HEK293 (cell line): ENCODE results near the gene PREX1.

Experiments used
- CTCF ChIA-PET: fragments of 350-600 bp; formaldehyde crosslinking; extraction: SDS; loops from one replicate; lab custom pipeline; 2021; ENCODE audit warnings: antibody characterized with exemption; lab: Yijun Ruan, JAX
- POLR2A ChIA-PET: fragments of 300-600 bp; formaldehyde crosslinking; extraction: SDS; loops from one replicate; lab custom pipeline; 2020; ENCODE audit warnings: antibody characterized with exemption, inconsistent platforms; lab: Yijun Ruan, JAX
- H3K27ac ChIP-seq: fragments of 200-500 bp; sonication (Bioruptor generic); 2 replicates; pipeline ENCODE4 v1.5.1; 2014; ENCODE audit warnings: low read depth, low read length, control low read depth, inconsistent platforms; ENCODE audit errors: extremely low read depth
- H3K36me3 ChIP-seq, 2 experiments: fragments of 200-500 bp in 1 of 2; sonication (Bioruptor generic) in 1 of 2; 1 replicate in 1 of 2; 2 replicates in 1 of 2; pipeline ENCODE4 v1.5.1; 2014 to 2017; ENCODE audit warnings: inconsistent platforms in 2 of 2, low read length in 2 of 2; ENCODE audit not compliant: control insufficient read depth in 2 of 2, insufficient read depth in 1 of 2
- H3K4me1 ChIP-seq: fragments of 200-500 bp; sonication (Bioruptor generic); 2 replicates; pipeline ENCODE4 v1.5.1; 2014; ENCODE audit warnings: mild to moderate bottlenecking, low read length, inconsistent platforms; ENCODE audit not compliant: control insufficient read depth, insufficient read depth
- H3K4me3 ChIP-seq: 2 replicates; pipeline ENCODE4 v1.5.1; 2011; ENCODE audit warnings: low read depth, mild to moderate bottlenecking, control low read depth, low read length, moderate library complexity
- H3K9me3 ChIP-seq: fragments of 200-500 bp; sonication (Bioruptor generic); 2 replicates; pipeline ENCODE4 v1.5.1; 2014; ENCODE audit warnings: low read depth, low read length, inconsistent platforms; ENCODE audit not compliant: control insufficient read depth, insufficient read depth
- FEZF1 ChIP-seq: fragments of 450-650 bp; formaldehyde crosslinking; IDR thresholded peaks from 2 replicates; pipeline ENCODE4 v1.5.1; 2016; ENCODE audit warnings: missing biosample characterization, missing genetic modification characterization
- KLF8 ChIP-seq: fragments of 450-650 bp; formaldehyde crosslinking; IDR thresholded peaks from 2 replicates; pipeline ENCODE4 v1.5.1; 2016; ENCODE audit warnings: missing biosample characterization, missing genetic modification characterization
- REPIN1 ChIP-seq: fragments of 450-650 bp; formaldehyde crosslinking; IDR thresholded peaks from 2 replicates; pipeline ENCODE4 v1.5.1; 2017; ENCODE audit warnings: missing biosample characterization, missing genetic modification characterization, low read depth
- ZFP37 ChIP-seq: fragments of 450-650 bp; formaldehyde crosslinking; IDR thresholded peaks from 2 replicates; pipeline ENCODE4 v1.5.1; 2016; ENCODE audit warnings: missing biosample characterization, missing genetic modification characterization
- ZNF138 ChIP-seq: fragments of 450-650 bp; formaldehyde crosslinking; IDR thresholded peaks from 2 replicates; pipeline ENCODE4 v1.5.1; 2016; ENCODE audit warnings: missing biosample characterization, missing genetic modification characterization, borderline replicate concordance
- ZNF148 ChIP-seq: fragments of 450-650 bp; formaldehyde crosslinking; IDR thresholded peaks from 2 replicates; pipeline ENCODE4 v1.5.0; 2017; ENCODE audit warnings: missing biosample characterization, missing genetic modification characterization, borderline replicate concordance
- ZNF16 ChIP-seq: fragments of 450-650 bp; formaldehyde crosslinking; IDR thresholded peaks from 2 replicates; pipeline ENCODE4 v1.5.1; 2016; ENCODE audit warnings: low read depth, missing biosample characterization, missing genetic modification characterization
- ZNF169 ChIP-seq: fragments of 450-650 bp; formaldehyde crosslinking; IDR thresholded peaks from 2 replicates; pipeline ENCODE4 v1.5.1; 2016; ENCODE audit warnings: missing biosample characterization, missing genetic modification characterization
- ZNF184 ChIP-seq: fragments of 450-650 bp; IDR thresholded peaks from 2 replicates; pipeline ENCODE4 v1.5.1; 2018; ENCODE audit warnings: missing biosample characterization, mild to moderate bottlenecking, missing genetic modification characterization
- ZNF19 ChIP-seq: fragments of 450-650 bp; formaldehyde crosslinking; IDR thresholded peaks from 2 replicates; pipeline ENCODE4; 2016; ENCODE audit warnings: missing biosample characterization, missing genetic modification characterization, low read depth
- ZNF266 ChIP-seq: fragments of 450-650 bp; formaldehyde crosslinking; IDR thresholded peaks from 2 replicates; pipeline ENCODE4 v1.5.1; 2016; ENCODE audit warnings: missing biosample characterization, missing genetic modification characterization, low read depth
- ZNF292 ChIP-seq: fragments of 450-650 bp; formaldehyde crosslinking; IDR thresholded peaks from 2 replicates; pipeline ENCODE4 v1.5.1; 2016; ENCODE audit warnings: low read depth, missing biosample characterization, missing genetic modification characterization, borderline replicate concordance
- ZNF311 ChIP-seq: fragments of 450-650 bp; formaldehyde crosslinking; IDR thresholded peaks from 2 replicates; pipeline ENCODE4 v1.5.1; 2017; ENCODE audit warnings: missing biosample characterization, missing genetic modification characterization, borderline replicate concordance
- ZNF366 ChIP-seq: fragments of 450-650 bp; formaldehyde crosslinking; conservative IDR thresholded peaks from 2 replicates; pipeline ENCODE4 v1.5.1; 2016; ENCODE audit warnings: missing biosample characterization, missing genetic modification characterization
- ZNF521 ChIP-seq: fragments of 450-650 bp; formaldehyde crosslinking; IDR thresholded peaks from 2 replicates; pipeline ENCODE4 v1.5.1; 2017; ENCODE audit warnings: missing biosample characterization, mild to moderate bottlenecking, missing genetic modification characterization
- ZNF561 ChIP-seq: fragments of 450-650 bp; IDR thresholded peaks from 2 replicates; pipeline ENCODE4 v1.5.1; 2018; ENCODE audit warnings: missing biosample characterization, missing genetic modification characterization, borderline replicate concordance
- ZNF623 ChIP-seq: fragments of 450-650 bp; formaldehyde crosslinking; IDR thresholded peaks from 2 replicates; pipeline ENCODE4 v1.5.1; 2016; ENCODE audit warnings: missing biosample characterization, missing genetic modification characterization
- ZNF624 ChIP-seq: fragments of 450-650 bp; formaldehyde crosslinking; IDR thresholded peaks from 2 replicates; pipeline ENCODE4 v1.5.1; 2017; ENCODE audit warnings: missing biosample characterization, missing genetic modification characterization
- ZNF654 ChIP-seq: fragments of 450-650 bp; formaldehyde crosslinking; IDR thresholded peaks from 2 replicates; pipeline ENCODE4 v1.5.1; 2016; ENCODE audit warnings: low read depth, missing biosample characterization, missing genetic modification characterization
- ZNF768 ChIP-seq: fragments of 450-650 bp; formaldehyde crosslinking; IDR thresholded peaks from 2 replicates; pipeline ENCODE4 v1.5.1; 2018; ENCODE audit warnings: missing biosample characterization, mild to moderate bottlenecking, missing genetic modification characterization
- TF ChIP-seq, protein P1 (sequence below): IDR thresholded peaks from 2 replicates; pipeline ENCODE4 v1.6.1; 2011; ENCODE audit warnings: mild to moderate bottlenecking, low read depth, low read length, borderline replicate concordance
- TF ChIP-seq, protein P2 (sequence below): fragments of 450-650 bp; formaldehyde crosslinking; IDR thresholded peaks from 2 replicates; pipeline ENCODE4 v1.5.1; 2016; ENCODE audit warnings: missing biosample characterization, missing genetic modification characterization
- TF ChIP-seq, protein P3 (sequence below): fragments of 450-650 bp; formaldehyde crosslinking; IDR thresholded peaks from 2 replicates; pipeline ENCODE4 v1.5.1; 2016; ENCODE audit warnings: missing biosample characterization, missing genetic modification characterization

Gene PREX1

DNA sequence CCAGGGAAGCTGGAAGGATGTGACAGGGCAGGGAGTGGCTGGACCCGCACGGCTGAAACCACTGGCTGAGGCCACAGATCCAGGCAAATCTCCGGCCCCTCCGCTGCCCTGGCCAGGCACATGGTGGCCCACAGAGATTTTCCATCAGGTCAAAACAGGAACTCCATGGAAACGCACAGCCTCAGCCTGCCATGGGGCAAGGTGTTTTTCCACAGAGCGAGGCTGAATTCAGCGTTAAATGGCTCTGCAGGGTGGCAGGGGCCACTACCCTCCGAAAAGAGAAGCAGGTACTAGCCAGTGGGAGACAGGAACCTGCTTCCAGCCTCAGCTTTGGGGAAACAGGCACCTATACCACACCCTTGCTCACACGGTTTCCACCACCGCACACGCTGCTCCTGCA, 53.1 kb downstream of the PREX1 start (continued):
- TF ChIP-seq ZNF521 (tag by site-specific recombination) (no peak), ZNF148 (tag by site-specific recombination) (no peak), ZNF561 (tag by site-specific recombination) (no peak)
- TF ChIP-seq, all 188 proteins: peak for 0

DNA sequence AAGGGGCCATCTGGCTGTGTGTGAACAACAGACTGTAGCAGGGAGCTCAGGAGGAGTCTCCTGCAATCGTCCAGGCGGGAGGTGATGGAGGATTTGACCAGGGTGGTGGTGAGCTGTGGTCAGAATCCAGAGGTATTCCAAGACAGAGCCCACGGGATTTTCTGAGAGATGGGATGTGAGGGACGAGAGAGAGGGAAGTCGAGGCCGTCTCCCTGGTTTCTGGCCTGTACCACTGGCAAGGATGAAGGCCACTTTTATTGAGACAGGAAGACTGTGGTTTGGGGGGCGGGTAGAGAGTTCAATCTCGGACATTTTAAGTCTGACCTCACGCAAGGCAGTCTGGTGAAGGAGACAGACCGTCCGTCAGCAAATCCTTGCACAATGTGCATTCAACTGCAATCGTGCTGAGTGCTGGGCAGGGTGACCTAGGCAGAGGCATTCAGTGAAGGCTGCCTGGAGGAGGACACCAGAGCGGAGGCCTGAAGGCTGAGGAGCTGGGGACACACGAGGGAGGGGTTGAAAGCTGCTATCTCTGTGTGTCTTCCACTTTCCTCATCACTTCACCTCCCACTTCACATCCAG, 53.9 kb downstream of the PREX1 start:
- Histone ChIP-seq H3K4me3 (no peak overlapping the region), H3K4me1 (no peaks in the 10 kb centered on the region), H3K27ac (no peak overlapping the region), H3K9me3 (no peaks in the 10 kb centered on the region), H3K36me3 (no peaks in the 10 kb centered on the region)
- no peak for TF ChIP-seq ZNF623 (tag by site-specific recombination)
- TF ChIP-seq ZNF16 (tag by site-specific recombination): 0 out of 2 replicates have a peak, but pooled peaks have one; percentile 40
- TF ChIP-seq ZNF169 (tag by site-specific recombination): no peak
- TF ChIP-seq FEZF1: no peak
- TF ChIP-seq ZNF19 (tag by site-specific recombination): no peak
- TF ChIP-seq ZNF768: no peak
- TF ChIP-seq ZFP37 (tag by site-specific recombination): no peak
- TF ChIP-seq REPIN1: no peak
- ChIA-PET CTCF (no interaction called here), POLR2A (no interaction called here)

DNA sequence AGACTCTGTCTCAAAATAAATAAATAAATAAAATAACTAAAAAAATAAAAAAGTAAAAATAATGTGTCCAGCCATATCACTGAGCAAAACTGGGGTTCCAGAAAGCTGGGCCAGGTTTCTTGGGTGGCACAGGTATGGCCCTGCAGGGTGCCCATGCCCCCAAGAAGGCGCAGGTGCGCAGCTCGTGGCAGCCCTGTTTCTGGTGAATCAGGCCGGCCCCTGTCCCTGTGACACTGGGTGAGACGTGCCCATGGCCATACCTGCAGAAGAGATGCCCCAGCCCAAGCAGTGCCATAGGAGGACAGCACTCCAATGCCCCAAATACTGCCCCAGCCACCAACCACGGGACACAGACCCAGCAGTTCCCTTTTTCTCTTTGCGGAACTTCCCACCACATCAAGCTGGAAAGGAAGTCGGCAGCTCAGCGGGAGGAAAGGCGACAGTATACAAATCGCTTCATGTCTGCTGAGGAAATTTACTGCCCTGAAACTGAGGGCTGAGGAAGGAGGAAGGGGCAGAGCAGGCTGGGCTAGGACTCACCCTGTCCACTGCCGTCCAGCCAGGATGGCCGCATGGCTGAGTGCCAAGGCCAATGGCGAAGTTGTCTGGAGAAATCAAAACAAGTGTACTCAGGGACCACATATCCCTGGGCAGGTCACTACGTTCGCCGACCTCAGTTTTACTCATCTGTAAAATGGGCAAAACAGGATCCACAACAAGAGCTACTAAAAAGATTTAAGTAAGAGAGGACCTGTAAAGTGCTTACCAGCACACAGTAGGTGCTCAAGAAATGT, 55.4 kb downstream of the PREX1 start:
- Histone ChIP-seq H3K27ac (no peak overlapping the region), H3K36me3 (no peaks in the 10 kb centered on the region), H3K4me1 (no peaks in the 10 kb centered on the region), H3K4me3 (no peak overlapping the region), H3K9me3 (no peaks in the 10 kb centered on the region)
- ChIA-PET CTCF (interaction anchor here (1.2 kb wide), 1 partner anchor 116 kb away, joined by 7 read pairs; no protein-coding TSS in a partner anchor), POLR2A (no interaction called here)
- no peak for TF ChIP-seq ZNF266 (tag by site-specific recombination)
- TF ChIP-seq ZNF138 (tag by site-specific recombination): no peak
- no peak for TF ChIP-seq ZNF366 (tag by site-specific recombination)
- TF ChIP-seq KLF8 (tag by site-specific recombination): no peak
- TF ChIP-seq ZNF292 (tag by site-specific recombination): no peak
- no peak for TF ChIP-seq ZNF311 (tag by site-specific recombination)
- TF ChIP-seq, protein P1, sequence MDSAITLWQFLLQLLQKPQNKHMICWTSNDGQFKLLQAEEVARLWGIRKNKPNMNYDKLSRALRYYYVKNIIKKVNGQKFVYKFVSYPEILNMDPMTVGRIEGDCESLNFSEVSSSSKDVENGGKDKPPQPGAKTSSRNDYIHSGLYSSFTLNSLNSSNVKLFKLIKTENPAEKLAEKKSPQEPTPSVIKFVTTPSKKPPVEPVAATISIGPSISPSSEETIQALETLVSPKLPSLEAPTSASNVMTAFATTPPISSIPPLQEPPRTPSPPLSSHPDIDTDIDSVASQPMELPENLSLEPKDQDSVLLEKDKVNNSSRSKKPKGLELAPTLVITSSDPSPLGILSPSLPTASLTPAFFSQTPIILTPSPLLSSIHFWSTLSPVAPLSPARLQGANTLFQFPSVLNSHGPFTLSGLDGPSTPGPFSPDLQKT: no peak
- TF ChIP-seq, protein P2, sequence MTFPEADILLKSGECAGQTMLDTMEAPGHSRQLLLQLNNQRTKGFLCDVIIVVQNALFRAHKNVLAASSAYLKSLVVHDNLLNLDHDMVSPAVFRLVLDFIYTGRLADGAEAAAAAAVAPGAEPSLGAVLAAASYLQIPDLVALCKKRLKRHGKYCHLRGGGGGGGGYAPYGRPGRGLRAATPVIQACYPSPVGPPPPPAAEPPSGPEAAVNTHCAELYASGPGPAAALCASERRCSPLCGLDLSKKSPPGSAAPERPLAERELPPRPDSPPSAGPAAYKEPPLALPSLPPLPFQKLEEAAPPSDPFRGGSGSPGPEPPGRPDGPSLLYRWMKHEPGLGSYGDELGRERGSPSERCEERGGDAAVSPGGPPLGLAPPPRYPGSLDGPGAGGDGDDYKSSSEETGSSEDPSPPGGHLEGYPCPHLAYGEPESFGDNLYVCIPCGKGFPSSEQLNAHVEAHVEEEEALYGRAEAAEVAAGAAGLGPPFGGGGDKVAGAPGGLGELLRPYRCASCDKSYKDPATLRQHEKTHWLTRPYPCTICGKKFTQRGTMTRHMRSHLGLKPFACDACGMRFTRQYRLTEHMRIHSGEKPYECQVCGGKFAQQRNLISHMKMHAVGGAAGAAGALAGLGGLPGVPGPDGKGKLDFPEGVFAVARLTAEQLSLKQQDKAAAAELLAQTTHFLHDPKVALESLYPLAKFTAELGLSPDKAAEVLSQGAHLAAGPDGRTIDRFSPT (tag by site-specific recombination): no peak
- TF ChIP-seq ZNF184 (tag by site-specific recombination): no peak
- no peak for TF ChIP-seq ZNF624 (tag by site-specific recombination)
- no peak for TF ChIP-seq ZNF654 (tag by site-specific recombination)
- TF ChIP-seq, protein P3, sequence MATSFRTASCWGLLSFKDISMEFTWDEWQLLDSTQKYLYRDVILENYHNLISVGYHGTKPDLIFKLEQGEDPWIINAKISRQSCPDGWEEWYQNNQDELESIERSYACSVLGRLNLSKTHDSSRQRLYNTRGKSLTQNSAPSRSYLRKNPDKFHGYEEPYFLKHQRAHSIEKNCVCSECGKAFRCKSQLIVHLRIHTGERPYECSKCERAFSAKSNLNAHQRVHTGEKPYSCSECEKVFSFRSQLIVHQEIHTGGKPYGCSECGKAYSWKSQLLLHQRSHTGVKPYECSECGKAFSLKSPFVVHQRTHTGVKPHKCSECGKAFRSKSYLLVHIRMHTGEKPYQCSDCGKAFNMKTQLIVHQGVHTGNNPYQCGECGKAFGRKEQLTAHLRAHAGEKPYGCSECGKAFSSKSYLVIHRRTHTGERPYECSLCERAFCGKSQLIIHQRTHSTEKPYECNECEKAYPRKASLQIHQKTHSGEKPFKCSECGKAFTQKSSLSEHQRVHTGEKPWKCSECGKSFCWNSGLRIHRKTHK (tag by site-specific recombination): no peak
